ENCODE measurements around the gene VWCE.

GRCh38 chr11:61297746-61298145 is 2.6 kb upstream of the VWCE start:
- TF ChIP-seq CTCF (IDR thresholded peaks at IDR 0.05): no peak
- TF ChIP-seq POLR2A (IDR thresholded peaks at IDR 0.05): no peak
